K562 (cell line): ENCODE results near the gene HELB. TPM values are rescaled to one million over a fixed set of nuclear protein-coding genes. Genes with fewer than 3 reads are reported as not detected.

ENCODE experiments used
- ATAC-seq: fragments of 200-7000 bp; cut with Tn5 transposase; 3 replicates; pipeline ENCODE4 v1.9.1; 2020; ENCODE audit warnings: moderate library complexity
- BruUV-seq: library from RNA; stranded (reverse); fragments of 400-500 nt; replicated peaks from 2 replicates; lab custom pipeline; 2021; lab: Mats Ljungman, UMichigan
- CTCF ChIA-PET: fragments of 300-600 bp; formaldehyde crosslinking; extraction: SDS; loops from one replicate; lab custom pipeline; 2021; ENCODE audit warnings: low intra/inter-chr PET ratio; lab: Yijun Ruan, JAX
- POLR2A ChIA-PET: fragments of 300-600, 350-650 bp; sonication (Branson Sonifier 250); formaldehyde crosslinking; extraction: SDS; loops from one replicate; lab custom pipeline; 2021; ENCODE audit warnings: antibody characterized with exemption, inconsistent platforms; lab: Yijun Ruan, JAX
- DNase-seq, 4 experiments: peaks; one replicate each; pipeline versions ENCODE4 v3.0.0 to v3.0.0-alpha.2; 2011 to 2018; ENCODE audit warnings: low spot score in 3 of 4, mixed read lengths in 3 of 4; ENCODE audit errors: extremely low read depth in 1 of 4
- FAIRE-seq: peaks from 2 replicates; lab custom pipeline; 2011; peaks lifted over from hg19 to GRCh38; lab: Jason Lieb, UNC
- H2AFZ ChIP-seq: 2 replicates; pipeline ENCODE4 v1.6.0; 2011; ENCODE audit warnings: low read depth, low read length, control low read depth, inconsistent platforms
- H3K27ac ChIP-seq: fragments of 200-600 bp; 3 replicates; pipeline ENCODE4 v1.8.0; 2011; ENCODE audit warnings: low read depth, mild to moderate bottlenecking, control low read depth, inconsistent platforms, low read length, moderate library complexity, mixed read lengths; ENCODE audit errors: extremely low read depth
- H3K27me3 ChIP-seq, 2 experiments: fragments of 300-600 bp in 1 of 2; 2 replicates in 1 of 2; 3 replicates in 1 of 2; pipeline versions ENCODE4 v1.6.0 to v1.8.0; 2011; ENCODE audit warnings: inconsistent platforms in 2 of 2, low read length in 2 of 2, mild to moderate bottlenecking in 1 of 2, mixed read lengths in 1 of 2, moderate library complexity in 1 of 2; ENCODE audit not compliant: control insufficient read depth in 2 of 2, insufficient read depth in 2 of 2
- H3K36me3 ChIP-seq: fragments of 300-600 bp; 3 replicates; pipeline ENCODE4 v1.8.0; 2011; ENCODE audit warnings: mild to moderate bottlenecking, low read length, inconsistent platforms; ENCODE audit not compliant: control insufficient read depth, insufficient read depth
- H3K4me1 ChIP-seq, 2 experiments: fragments of 200-600 bp in 1 of 2; replicated peaks in 1 of 2; 2 replicates in 1 of 2; 3 replicates in 1 of 2; pipeline versions ENCODE4 v1.5.1 to v1.8.0; 2011; ENCODE audit warnings: inconsistent platforms in 2 of 2, low read length in 2 of 2, mild to moderate bottlenecking in 1 of 2, mixed read lengths in 1 of 2, moderate library complexity in 1 of 2; ENCODE audit not compliant: control insufficient read depth in 2 of 2, insufficient read depth in 2 of 2
- H3K4me2 ChIP-seq: 2 replicates; pipeline ENCODE4 v1.6.1; 2011; ENCODE audit warnings: low read length, control low read depth, inconsistent platforms, mixed read lengths; ENCODE audit not compliant: insufficient read depth
- H3K4me3 ChIP-seq: fragments of 200-600 bp; sonication (generic), shearing (Covaris generic); 2 replicates; pipeline ENCODE4 v1.5.1; 2016; ENCODE audit warnings: control low read depth, inconsistent platforms
- H3K79me2 ChIP-seq: fragments of 200-600 bp; 3 replicates; pipeline ENCODE4 v1.8.0; 2011; ENCODE audit warnings: low read length, inconsistent platforms; ENCODE audit not compliant: control insufficient read depth, insufficient read depth
- H3K9ac ChIP-seq, 2 experiments: 2 replicates each; pipeline versions ENCODE4 v1.6.0 to v1.6.1; 2011; ENCODE audit warnings: low read depth in 2 of 2, low read length in 2 of 2, control low read depth in 1 of 2, inconsistent platforms in 1 of 2, mild to moderate bottlenecking in 1 of 2, mixed read lengths in 1 of 2; ENCODE audit not compliant: insufficient read depth in 1 of 2
- H3K9me1 ChIP-seq: one replicate; pipeline ENCODE4 v1.6.0; 2011; ENCODE audit warnings: inconsistent platforms, mild to moderate bottlenecking, low read length, moderate library complexity; ENCODE audit not compliant: control insufficient read depth, insufficient read depth
- H3K9me3 ChIP-seq: replicated peaks from 2 replicates; pipeline ENCODE4 v1.5.1; 2011; ENCODE audit warnings: low read depth, low read length, inconsistent platforms; ENCODE audit not compliant: control insufficient read depth, insufficient read depth
- H4K20me1 ChIP-seq: replicated peaks from 2 replicates; pipeline ENCODE4 v1.6.1; 2011; ENCODE audit warnings: low read length, inconsistent platforms, mixed read lengths; ENCODE audit not compliant: control insufficient read depth, insufficient read depth
- ELF1 ChIP-seq: fragments of 200-800 bp; sonication (Bioruptor generic); IDR thresholded peaks from 2 replicates; pipeline ENCODE4 v1.6.1; 2016; ENCODE audit warnings: missing genetic modification characterization, missing compliant biosample characterization
- IRF2 ChIP-seq: sonication (generic); formaldehyde crosslinking; IDR thresholded peaks from 2 replicates; pipeline ENCODE4 v1.8.1; 2022; ENCODE audit warnings: mild to moderate bottlenecking, missing genetic modification reagents
- U2AF2 ChIP-seq: fragments of 200-400 bp; formaldehyde crosslinking; optimal IDR thresholded peaks from 2 replicates; pipeline ENCODE3; 2017; ENCODE audit warnings: low read depth, mild to moderate bottlenecking, low read length
- ZNF274 ChIP-seq: IDR thresholded peaks from 2 replicates; pipeline ENCODE4 v1.6.1; 2011; ENCODE audit warnings: low read depth, mild to moderate bottlenecking, low read length, moderate library complexity, borderline replicate concordance
- WGBS: fragments of 100-300 bp; shearing (Covaris generic); methylation state at CpG from one replicate; pipeline ENCODE4 v1.1.6; 2016; ENCODE audit warnings: low coverage, mixed read lengths; ENCODE audit not compliant: insufficient coverage; ENCODE audit errors: missing lambda C conversion rate; 5-methylcytosine and 5-hydroxymethylcytosine counted together
- in situ Hi-C: fragments of 300-500 bp; cut with MboI; formaldehyde crosslinking; loops from 4 replicates; pipeline ENCODE4 v1.15.0; 2018; ENCODE audit warnings: inconsistent platforms, mixed read lengths
- intact Hi-C: fragments of 100-400 bp; cut with micrococcal nuclease; formaldehyde crosslinking; loops from 2 replicates; pipeline ENCODE4 v1.14.2; 2022
- polyA plus RNA-seq, 8 experiments: library from polyadenylated mRNA; depleted of rRNA in 4 of 8; stranded (reverse) in 5 of 8; unstranded in 3 of 8; fragments of >200 nt; fragmentation: Nextera tagmentation in 2 of 8; fragmentation: Illumina TruSeq in 1 of 8; extraction: Ambion mirVana in 2 of 8; extraction: Trizol in 1 of 8; gene quantifications; 2 replicates each; pipeline versions ENCODE4 v1.2.1 to v1.2.3, GENCODE V29; 2011 to 2014; ENCODE audit warnings: inconsistent platforms in 1 of 8, missing spikeins in 1 of 8
- total RNA-seq, 7 experiments: library from RNA; depleted of rRNA in 6 of 7; stranded (reverse); fragments of >200 nt in 6 of 7; fragmentation: Illumina TruSeq in 2 of 7; extraction: Trizol in 2 of 7; gene quantifications; 2 replicates each; pipeline versions ENCODE4 v1.2.1 to v1.2.3, GENCODE V29; 2011 to 2021; ENCODE audit warnings: low replicate concordance in 1 of 7
- TF ChIP-seq, protein P1 (sequence below): IDR thresholded peaks from 2 replicates; pipeline ENCODE4 v1.6.1; 2016; ENCODE audit warnings: missing genetic modification characterization, missing compliant biosample characterization

The HELB gene
- total and polyA plus RNA-seq, 9 of the 15 experiments (the other 6 are each of a cell fraction or from before 2014, with no cell fraction given) = 0.74 to 7.6 (median 2.4) TPM

DNA sequence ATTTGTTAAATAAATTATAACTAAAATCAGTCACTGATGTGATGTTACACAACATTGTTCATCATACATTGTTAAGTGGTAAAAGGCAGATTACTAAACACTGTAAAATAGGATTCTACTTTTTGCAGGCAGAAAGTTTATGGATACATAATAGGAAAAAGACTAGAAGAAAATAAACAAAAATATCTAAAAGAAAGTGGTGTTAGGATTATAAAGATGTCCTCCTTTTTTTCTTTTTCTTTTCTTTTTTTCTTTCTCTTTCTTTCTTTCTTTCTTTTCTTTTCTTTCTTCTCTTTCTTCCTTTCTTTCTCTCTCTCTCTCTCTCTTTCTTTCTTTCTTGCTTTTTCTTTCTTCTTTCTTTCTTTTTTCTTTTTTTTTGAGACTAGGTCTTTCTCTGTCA lies 39.6 kb upstream of the HELB start:
- H3K36me3 ChIP-seq = no peaks in the 10 kb centered on the region
- no peak overlapping the region for H3K4me3 ChIP-seq
- TF ChIP-seq, protein P1, sequence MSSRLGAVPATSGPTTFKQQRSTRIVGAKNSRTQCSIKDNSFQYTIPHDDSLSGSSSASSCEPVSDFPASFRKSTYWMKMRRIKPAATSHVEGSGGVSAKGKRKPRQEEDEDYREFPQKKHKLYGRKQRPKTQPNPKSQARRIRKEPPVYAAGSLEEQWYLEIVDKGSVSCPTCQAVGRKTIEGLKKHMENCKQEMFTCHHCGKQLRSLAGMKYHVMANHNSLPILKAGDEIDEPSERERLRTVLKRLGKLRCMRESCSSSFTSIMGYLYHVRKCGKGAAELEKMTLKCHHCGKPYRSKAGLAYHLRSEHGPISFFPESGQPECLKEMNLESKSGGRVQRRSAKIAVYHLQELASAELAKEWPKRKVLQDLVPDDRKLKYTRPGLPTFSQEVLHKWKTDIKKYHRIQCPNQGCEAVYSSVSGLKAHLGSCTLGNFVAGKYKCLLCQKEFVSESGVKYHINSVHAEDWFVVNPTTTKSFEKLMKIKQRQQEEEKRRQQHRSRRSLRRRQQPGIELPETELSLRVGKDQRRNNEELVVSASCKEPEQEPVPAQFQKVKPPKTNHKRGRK (tag) = peak; percentile 77
- TF ChIP-seq IRF2 (CRISPR knock-in tag) (no peak), U2AF2 (peak; percentile 37)
- FAIRE-seq = no peak
- no peaks in the 10 kb centered on the region for H3K9me1 ChIP-seq
- ChIA-PET CTCF (no interaction called here), POLR2A (no interaction called here)
- H3K9ac ChIP-seq = no peak overlapping the region
- no peaks in the 10 kb centered on the region for H4K20me1 ChIP-seq
- BruUV-seq = no TSS peak
- in situ Hi-C loops (no loop called here), intact Hi-C loops (no loop called here)
- no peaks in the 10 kb centered on the region; a peak in 2 of 5 replicates for H3K4me1 ChIP-seq
- no peaks in the 10 kb centered on the region for H3K9me3 ChIP-seq
- no peak overlapping the region for H3K4me2 ChIP-seq
- DNase-seq = no peak
- H3K79me2 ChIP-seq = no peaks in the 10 kb centered on the region
- H3K27me3 ChIP-seq = peaks cover 0 to 8% of the 10 kb centered on the region in 2 experiments; a peak in 3 of 5 replicates
- H3K27ac ChIP-seq = no peak overlapping the region
- ATAC-seq = no peak
- H2AFZ ChIP-seq = no peak overlapping the region

GRCh38 chr12:66268562-66268961 lies 33.7 kb upstream of the HELB start:
- CTCF ChIA-PET = no interaction called here
- POLR2A ChIA-PET = no interaction called here
- Histone ChIP-seq H3K9me3 (no peaks in the 10 kb centered on the region), H3K9me1 (no peaks in the 10 kb centered on the region), H3K27me3 (peaks cover 0 to 1% of the 10 kb centered on the region in 2 experiments; a peak in 2 of 5 replicates), H3K36me3 (no peaks in the 10 kb centered on the region), H3K79me2 (no peaks in the 10 kb centered on the region), H3K4me3 (no peak overlapping the region), H3K9ac (no peak overlapping the region), H3K4me2 (peak overlapping the region; percentile 11; the same call in 1 of the 2 replicates), H3K4me1 (no peaks in the 10 kb centered on the region; a peak in 3 of 5 replicates), H3K27ac (no peak overlapping the region), H4K20me1 (no peaks in the 10 kb centered on the region), H2AFZ (peak overlapping the region; percentile 60)
- in situ Hi-C loops (loop anchor here (5.0 kb wide), 1 partner anchor 139 kb away; no protein-coding TSS in a partner anchor), intact Hi-C loops (loop anchor here (2.0 kb wide), 1 partner anchor 140 kb away; no protein-coding TSS in a partner anchor)
- no peak for ATAC-seq
- WGBS = 14% methylated on average over 3 of the region's 3 CpGs
- BruUV-seq = no TSS peak
- DNase-seq = no peak
- no peak for FAIRE-seq
- TF ChIP-seq ELF1 (tag) = peak; percentile 45; the same call in 1 of the 2 replicates
- TF ChIP-seq ZNF274 = no peak
